Measurements from ENCODE around the gene PI4KA.
"Not testable (repeated sequence)": the region's sequence is repeated elsewhere in the genome, so short reads cannot be mapped to it uniquely, and the experiment has no call there.

- not testable (repeated sequence) for TF ChIP-seq CTCF, POLR2A (IDR thresholded peaks at IDR 0.05)
These were observed 145.5 kb downstream of the PI4KA start for GRCh38 chr22:20713116-20713515.

All from body of pancreas (tissue), 4 donors.